BJ (cell line): ENCODE measurements around the gene SP100. TPM values are rescaled to one million over a fixed set of nuclear protein-coding genes. Genes with fewer than 3 reads are reported as not detected.
"Not testable (repeated sequence)": the region's sequence is repeated elsewhere in the genome, so short reads cannot be mapped to it uniquely, and the experiment has no call there.

ENCODE experiments used
- CTCF ChIA-PET: fragments of 350-600 bp; formaldehyde crosslinking; extraction: SDS; loops from one replicate; lab custom pipeline; 2021; ENCODE audit warnings: antibody characterized with exemption, inconsistent platforms; lab: Yijun Ruan, JAX
- POLR2A ChIA-PET: fragments of 300-600 bp; sonication (Branson Sonifier 250); formaldehyde crosslinking; extraction: SDS; loops from one replicate; lab custom pipeline; 2021; ENCODE audit warnings: antibody characterized with exemption; lab: Charles Lee
- DNase-seq: peaks from one replicate; pipeline ENCODE4 v3.0.0-alpha.2; 2011; ENCODE audit warnings: low read depth
- H3K27me3 ChIP-seq: 2 replicates; pipeline ENCODE4 v1.6.0; 2011; ENCODE audit warnings: low read length; ENCODE audit not compliant: control insufficient read depth, insufficient read depth
- H3K36me3 ChIP-seq: 2 replicates; pipeline ENCODE4 v1.5.1; 2011; ENCODE audit warnings: low read length; ENCODE audit not compliant: control insufficient read depth, insufficient read depth
- H3K4me3 ChIP-seq: 2 replicates; pipeline ENCODE4 v1.5.1; 2011; ENCODE audit warnings: low read depth, mild to moderate bottlenecking, control low read depth, low read length
- polyA plus RNA-seq: library from polyadenylated mRNA; depleted of rRNA; stranded (reverse); fragments of >200 nt; gene quantifications from 2 replicates; pipeline ENCODE4 v1.2.3, GENCODE V29; 2011
- TF ChIP-seq, protein P1 (sequence below): IDR thresholded peaks from 2 replicates; pipeline ENCODE4 v1.5.1; 2011; ENCODE audit warnings: low read depth, mild to moderate bottlenecking, control low read depth, inconsistent platforms, low read length, moderate library complexity; ENCODE audit not compliant: insufficient read depth

Gene SP100
- polyA plus RNA-seq, 1 experiment = 34.8 TPM

DNA sequence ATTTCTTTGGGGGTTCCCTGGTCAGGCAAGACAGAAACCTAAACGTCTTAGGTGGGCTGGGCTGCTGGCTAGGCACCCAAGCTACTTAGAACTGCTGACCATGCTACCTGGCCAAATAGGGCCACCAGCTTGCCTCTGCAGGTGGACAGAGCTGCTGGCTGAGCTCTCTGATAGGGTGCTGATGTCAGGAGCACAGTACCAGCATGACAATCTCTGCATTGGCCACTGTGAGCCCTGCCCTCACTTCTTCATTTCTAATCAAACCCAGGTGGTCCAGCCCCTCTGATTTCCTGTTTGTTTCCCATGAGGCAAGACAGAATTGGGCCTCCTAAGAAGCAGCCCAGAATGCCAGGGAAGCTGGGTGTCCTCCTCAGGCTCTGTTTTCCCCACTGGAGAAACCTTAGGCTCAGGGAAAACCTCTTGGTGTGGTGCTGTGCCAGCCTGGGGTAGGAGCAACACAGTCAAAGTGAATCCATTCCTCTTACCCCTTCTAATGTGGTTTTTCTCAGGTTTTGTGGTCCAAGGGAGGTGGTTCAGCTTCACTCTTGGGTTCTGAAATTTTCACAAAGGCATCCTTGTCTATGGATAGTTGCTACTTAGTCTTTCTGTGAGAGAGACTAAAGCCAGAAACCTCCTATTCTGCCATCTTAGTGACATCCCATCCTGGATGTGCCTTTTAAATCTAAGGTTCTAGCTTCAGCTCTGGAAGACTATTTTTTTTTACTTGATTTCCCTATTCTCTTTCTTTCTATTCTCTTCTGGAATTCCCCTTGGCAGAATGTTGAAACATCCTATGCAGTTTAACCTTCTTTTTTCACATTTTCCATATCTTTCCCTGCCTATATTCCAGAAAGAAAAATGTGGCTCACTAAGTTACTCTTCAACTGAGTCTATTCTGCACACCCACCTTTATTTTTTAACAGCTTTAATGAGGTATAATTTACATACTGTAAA lies 15.2 kb downstream of the SP100 start:
- TF ChIP-seq, protein P1, sequence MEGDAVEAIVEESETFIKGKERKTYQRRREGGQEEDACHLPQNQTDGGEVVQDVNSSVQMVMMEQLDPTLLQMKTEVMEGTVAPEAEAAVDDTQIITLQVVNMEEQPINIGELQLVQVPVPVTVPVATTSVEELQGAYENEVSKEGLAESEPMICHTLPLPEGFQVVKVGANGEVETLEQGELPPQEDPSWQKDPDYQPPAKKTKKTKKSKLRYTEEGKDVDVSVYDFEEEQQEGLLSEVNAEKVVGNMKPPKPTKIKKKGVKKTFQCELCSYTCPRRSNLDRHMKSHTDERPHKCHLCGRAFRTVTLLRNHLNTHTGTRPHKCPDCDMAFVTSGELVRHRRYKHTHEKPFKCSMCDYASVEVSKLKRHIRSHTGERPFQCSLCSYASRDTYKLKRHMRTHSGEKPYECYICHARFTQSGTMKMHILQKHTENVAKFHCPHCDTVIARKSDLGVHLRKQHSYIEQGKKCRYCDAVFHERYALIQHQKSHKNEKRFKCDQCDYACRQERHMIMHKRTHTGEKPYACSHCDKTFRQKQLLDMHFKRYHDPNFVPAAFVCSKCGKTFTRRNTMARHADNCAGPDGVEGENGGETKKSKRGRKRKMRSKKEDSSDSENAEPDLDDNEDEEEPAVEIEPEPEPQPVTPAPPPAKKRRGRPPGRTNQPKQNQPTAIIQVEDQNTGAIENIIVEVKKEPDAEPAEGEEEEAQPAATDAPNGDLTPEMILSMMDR = no peak
- H3K4me3 ChIP-seq = no peak overlapping the region
- CTCF ChIA-PET = no interaction called here
- POLR2A ChIA-PET = no interaction called here
- peaks cover 1% of the 10 kb centered on the region; the same call in 1 of the 2 replicates for H3K36me3 ChIP-seq
- no peaks in the 10 kb centered on the region for H3K27me3 ChIP-seq
- no peak for DNase-seq

DNA sequence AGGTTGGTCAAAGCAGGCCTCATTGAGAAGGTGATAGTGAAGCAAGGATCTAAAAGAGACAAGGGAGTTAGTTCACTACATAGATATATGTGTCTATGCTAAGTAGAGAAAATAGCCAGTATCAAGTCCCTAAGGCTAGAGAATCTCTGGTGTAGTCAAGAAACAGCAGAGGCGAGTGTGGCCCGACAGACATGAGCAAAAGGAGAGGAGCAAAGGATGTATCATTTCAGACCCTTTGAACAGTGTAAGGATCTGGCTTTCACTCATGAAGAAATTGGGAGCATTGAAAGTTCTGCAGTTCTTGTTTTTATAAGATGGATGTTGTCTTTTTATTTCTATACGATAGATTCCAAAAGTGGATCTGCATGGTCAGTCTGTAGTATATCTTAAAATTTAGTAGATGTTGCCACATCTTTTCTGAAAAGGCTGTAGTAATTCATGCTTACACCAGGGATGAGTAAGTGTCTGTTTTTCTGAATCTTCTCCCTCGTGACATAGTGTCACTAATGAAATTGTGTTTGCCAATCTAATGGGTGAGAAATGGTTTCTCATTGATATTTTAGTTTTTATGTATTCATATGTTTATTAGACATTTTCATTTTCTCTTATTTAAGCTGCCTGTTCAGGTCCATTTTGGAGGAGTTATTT lies 18.8 kb downstream of the SP100 start:
- Histone ChIP-seq H3K27me3 (no peaks in the 10 kb centered on the region), H3K36me3 (peaks cover 1% of the 10 kb centered on the region; the same call in 1 of the 2 replicates), H3K4me3 (no peak overlapping the region)
- POLR2A ChIA-PET = no interaction called here
- TF ChIP-seq, protein P1 = no peak
- CTCF ChIA-PET = no interaction called here
- DNase-seq = no peak

DNA sequence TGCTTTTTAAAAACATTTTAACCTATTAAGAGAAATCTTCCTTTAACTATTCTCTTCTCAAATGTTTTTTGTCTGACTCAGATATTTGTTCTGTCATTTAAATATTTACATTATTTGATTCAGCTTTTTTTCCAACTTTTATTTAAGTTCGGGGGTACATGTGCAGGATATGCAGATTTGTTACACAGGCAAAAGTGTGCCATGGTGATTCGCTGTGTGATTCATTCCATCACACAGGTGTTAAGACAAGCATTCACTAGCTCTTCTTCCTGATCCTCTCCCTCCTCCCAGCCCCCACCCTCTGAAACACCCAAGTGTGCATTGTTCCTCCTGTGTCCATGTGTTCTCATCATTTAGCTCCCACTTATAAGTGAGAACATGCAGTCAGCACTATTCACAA lies 19.4 kb downstream of the SP100 start:
- Histone ChIP-seq H3K4me3 (no peak overlapping the region), H3K27me3 (no peaks in the 10 kb centered on the region), H3K36me3 (no peaks in the 10 kb centered on the region)
- CTCF ChIA-PET = interaction anchor here (0.8 kb wide), 1 partner anchor 13 kb away, joined by 3 read pairs; no protein-coding TSS in a partner anchor
- no peak for DNase-seq
- POLR2A ChIA-PET = no interaction called here
- TF ChIP-seq, protein P1 = no peak

DNA sequence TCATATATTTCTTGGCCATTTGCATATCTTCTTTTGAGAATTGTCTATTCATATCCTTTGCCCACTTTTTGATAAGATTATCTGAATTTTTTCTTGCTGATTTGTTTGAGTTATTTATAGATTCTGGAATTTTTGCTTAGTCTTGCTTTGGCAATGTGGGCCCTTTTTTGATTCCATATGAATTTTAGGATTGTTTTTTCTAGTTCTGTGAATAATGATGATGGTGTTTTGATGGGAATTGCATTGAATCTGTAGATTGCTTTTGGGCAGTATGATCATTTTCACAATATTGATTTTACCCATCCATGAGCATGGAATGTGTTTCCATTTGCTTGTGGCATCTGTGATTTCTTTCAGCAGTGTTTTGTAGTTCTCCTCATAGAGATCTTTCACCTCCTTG lies 23.1 kb downstream of the SP100 start:
- DNase-seq, POLR2A ChIA-PET, H3K27me3 ChIP-seq, H3K36me3 ChIP-seq, H3K4me3 ChIP-seq: not testable (repeated sequence)
- CTCF ChIA-PET = interaction anchor here (0.6 kb wide), 1 partner anchor 257 kb away, joined by 3 read pairs; no protein-coding TSS in a partner anchor

DNA sequence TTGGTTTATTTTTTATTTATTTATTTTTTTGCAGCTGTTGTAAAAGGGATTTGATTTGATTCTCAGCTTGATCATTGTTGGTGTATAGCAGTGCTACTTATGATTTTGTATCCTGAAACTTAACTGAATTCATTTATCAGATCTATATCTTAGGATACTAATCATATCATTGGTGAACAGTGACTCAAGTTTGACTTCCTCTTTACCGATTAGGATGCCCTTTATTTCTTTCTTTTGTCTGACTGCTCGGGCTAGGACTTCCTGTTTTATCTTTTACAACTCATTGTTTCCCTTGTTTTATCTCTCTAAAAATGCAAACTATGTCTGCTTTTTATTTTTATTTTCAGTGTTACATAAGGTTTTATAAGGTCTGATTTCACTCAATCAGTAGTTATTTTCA lies 23.6 kb downstream of the SP100 start:
- POLR2A ChIA-PET = no interaction called here
- no peak for DNase-seq

More for the DNA sequence above, 23.6 kb downstream of the SP100 start:
- Histone ChIP-seq H3K27me3 (no peaks in the 10 kb centered on the region), H3K4me3 (no peak overlapping the region), H3K36me3 (peaks cover 4% of the 10 kb centered on the region; the same call in 1 of the 2 replicates)
- TF ChIP-seq, protein P1 = no peak
- CTCF ChIA-PET = interaction anchor here (0.6 kb wide), 1 partner anchor 257 kb away, joined by 3 read pairs; no protein-coding TSS in a partner anchor
